KG1 (cell line): ENCODE measurements around the gene UACA.

ENCODE experiments used
- DNase-seq: peaks from one replicate; lab custom pipeline; 2025; lab: John Stamatoyannopoulos, UW

The UACA gene

GRCh38 chr15:70783041-70783440, 19.7 kb upstream of the UACA start:
- no peak for DNase-seq

DNA sequence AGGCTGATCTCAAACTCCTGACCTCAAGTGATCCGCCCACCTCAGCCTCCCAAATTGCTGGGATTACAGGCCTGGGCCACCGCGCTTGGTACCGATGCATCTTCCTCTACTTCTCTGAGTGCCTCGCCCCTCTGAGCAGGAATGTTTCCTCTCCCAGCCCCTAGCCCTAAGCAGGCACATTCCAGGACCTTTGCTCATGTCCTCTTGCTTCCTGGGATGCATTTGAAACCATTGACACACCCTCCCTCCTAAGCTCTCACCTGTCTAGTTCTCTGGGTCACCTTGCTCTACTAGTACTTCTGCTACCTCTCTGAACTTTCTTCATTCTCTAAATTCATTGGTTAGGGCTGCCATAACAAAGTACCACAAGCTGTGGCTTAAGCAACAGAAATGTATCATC, 17.9 kb upstream of the UACA start:
- no peak for DNase-seq

DNA sequence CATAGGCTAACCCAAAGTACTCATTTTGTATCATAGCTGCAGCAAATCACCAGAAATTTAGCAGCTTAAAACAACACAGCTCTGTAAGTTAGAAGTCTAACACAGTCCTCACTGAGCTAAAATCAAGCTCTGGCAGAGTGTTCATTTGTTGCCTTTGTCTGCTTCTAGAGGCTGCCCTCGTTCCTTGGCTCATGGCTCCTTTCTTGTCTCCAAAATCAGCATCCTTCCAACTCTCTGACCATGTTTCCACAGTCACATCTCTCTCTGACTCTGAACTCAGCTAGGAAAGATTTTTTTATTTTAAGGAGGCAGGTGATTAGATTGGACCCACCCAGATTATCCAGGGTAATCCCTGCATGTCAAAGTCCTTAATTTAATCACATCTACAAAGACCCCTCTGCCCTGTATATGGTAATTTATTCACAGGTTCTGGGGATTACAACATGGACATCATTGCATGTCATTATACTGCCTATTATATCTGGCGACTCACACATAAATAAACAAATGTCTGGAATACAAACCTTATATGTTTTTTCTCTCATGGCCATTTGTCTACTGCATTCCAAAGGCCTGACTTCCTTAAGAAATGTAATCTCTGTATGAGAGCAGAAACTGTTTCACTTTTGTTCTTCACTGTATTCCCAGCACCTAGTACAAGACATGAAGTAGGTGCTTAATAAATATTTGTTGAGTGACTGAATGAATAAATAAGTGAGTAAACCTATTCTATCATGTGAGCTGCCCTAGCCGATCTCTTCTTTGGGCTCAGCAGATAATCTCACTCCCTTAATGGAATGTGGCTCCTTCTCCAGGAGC, 15.1 kb upstream of the UACA start:
- no peak for DNase-seq

DNA sequence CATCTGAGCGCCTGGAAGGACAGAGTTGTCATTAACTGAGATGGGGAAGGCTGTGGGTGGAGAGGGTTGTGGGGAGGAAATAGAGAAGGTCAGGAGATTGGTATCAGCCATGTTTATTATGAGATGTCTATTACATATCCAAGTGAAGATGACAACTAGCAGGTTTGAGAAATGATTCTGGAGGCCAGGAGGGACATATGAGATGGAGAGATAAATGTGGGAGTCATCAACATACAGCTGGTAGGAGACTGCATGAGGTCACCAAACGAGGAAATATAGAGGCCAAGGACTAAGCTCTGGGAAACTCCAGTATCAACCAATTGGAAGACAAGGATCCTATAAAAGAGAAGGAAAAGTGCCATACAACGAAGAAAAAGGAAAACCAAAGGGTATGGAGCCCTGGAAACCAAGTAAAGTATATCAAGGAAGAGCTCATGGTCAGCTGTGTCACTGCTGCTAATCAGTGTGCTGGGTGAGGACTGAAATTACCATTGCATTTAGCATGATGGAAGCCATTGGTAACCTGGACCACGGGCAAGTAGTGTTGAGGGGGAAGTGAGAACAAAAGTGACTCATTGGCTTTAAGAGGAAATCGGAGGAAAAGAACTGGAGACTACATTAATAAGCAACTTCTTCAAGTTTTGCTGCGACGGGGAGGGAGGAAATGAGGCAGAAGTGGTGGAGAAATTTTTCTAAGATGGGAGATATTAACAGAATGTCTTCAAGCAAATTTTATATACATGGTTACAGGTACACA, 14.0 kb upstream of the UACA start:
- DNase-seq = no peak

- no peak for DNase-seq
These were observed 11.8 kb upstream of the UACA start for GRCh38 chr15:70775160-70775559.

DNA sequence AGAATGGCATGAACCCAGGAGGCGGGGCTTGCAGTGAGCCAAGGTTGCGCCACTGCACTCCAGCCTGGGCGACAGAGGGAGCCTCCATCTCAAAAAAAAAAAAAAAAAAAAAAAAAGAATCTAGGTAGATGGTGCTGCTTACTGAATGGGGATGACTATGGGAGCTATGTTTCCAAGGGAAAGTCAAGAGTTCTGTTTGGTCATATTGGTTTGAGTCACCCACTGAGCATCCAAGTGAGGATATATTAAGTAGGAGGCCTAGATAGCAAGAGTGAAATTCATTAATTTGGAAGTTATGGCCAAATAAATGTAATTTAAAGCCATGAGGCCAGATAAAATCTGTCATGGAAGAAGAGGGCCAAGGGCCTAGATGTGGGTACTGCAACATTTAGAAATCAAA, 9.0 kb upstream of the UACA start:
- DNase-seq = no peak

DNA sequence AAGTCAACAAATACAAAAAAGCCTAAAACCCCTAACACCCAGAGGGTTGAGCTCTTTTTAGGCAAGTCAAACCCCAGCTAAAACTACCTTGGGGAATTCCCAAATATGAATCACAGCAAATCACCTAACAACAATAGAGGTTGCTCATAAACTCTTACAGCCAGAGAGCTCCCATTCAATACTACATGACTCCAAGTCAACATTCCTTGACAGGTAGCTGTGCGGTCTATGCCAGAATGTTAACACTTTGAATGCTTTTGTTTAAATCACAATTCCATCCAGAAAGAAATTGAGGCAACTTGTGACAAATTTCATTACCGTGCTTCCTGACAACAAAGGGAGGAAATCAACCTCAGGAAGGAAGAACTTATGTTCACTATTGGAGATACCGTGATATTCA, 7.5 kb upstream of the UACA start:
- DNase-seq = no peak

- DNase-seq = no peak
These were observed 5.0 kb upstream of the UACA start for GRCh38 chr15:70768257-70768883.

DNA sequence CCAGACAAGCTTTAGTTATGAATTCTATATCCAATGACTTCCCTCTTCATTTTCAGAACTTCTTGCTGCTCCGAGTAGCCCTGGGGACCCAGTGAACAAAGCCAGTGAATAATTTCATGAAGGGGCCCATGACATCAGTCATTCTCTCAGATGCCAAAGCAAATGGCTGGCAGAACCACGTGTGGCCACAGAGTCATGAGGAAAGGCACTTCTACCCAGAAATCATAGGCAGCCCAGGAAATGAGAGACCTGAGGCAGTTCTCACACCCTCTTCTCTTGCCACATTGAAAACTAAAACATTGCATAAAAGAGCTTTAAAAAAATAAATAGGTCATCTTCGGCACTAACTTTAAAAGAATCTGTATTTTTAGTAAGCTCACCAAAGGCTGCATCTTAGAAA, 4.3 kb upstream of the UACA start:
- DNase-seq = no peak

DNA sequence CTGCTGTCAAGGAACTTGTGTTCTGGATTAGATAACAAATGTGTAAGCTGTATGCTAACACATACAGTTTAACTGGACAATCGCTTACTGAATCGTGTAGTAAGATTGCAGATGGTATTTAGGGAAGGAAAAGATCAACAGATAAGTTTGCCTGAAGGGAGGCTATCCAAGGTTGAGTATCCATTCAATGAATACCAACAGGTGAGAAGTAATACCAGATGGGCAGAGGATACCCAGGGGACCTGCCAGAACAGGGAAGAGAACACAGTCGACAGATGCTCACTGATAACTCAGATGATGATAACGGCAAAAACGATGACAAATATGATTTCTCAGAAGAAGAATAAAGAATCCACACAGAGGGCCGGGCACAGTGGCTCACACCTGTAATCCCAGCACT, 3.2 kb upstream of the UACA start:
- no peak for DNase-seq

DNA sequence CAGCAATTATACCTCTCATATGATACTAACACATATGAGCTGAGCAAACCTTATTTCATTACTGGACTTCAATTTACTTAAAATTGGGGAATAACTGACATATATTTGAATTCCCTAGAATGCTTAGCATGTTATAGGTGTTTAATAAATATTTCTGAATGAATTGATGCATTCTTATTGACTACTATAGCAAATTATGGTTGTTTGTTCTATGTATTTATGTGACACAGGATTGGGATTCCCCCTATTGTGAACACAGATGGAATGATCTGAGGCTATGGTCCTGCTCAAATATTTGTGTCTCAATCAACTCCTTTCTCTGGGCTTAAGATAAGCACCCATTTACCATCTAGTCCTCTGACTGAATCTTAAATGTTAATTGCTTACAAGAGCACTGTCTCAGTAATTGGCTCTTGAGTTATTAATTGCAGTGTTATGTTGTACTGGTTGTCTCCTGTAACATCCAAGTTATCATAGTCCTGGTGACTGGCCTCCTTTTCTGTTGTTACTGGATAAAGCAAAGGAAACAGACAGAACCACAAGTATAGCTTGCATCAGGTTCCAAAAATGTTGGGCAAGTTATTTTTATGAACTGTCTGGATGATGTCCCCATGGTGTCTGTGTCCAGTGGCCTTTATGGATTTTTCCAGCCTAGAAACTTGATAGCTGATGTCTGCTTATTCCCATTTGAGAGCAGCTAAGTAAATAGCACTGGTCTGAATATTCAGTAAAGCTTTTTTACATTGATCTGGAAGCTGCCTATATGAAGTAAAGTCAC, 2.3 kb upstream of the UACA start:
- DNase-seq = no peak

DNA sequence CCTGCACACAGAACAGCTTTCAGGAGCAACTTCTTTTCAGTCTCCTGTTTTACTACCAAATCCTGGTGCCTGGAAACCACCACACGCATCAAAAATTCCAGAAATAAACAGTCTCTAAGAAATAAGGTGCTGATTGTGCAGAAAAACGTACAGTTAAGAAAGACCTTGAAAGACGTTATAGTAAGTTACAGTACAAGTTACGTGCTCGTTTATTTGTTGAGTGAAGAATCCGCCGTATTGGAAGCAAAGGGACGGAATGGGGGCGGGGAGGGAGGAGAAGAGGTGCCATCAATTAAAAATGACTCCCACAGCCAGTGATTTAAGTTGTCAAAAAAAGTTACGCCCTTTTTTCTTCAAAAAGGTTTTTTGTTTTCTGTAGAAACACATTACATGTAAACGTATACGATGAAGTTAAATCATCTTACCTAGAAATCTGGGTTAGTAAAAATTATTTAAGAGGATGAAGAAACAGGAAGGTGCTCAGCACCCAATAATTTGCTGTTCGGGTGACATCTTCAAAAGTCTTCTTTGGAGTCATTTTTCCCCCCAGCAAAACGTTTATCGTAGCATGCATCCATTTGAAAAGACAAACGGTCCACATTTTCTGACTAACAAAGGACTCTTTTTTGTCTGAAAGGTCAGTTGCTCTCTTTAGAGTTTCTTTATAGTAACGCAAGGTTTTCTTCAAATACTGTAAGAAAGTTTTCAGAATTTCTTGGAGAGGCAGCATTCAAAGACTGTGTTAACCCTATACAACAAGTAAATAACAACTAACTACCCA, 782 bp upstream of the UACA start:
- no peak for DNase-seq

GRCh38 chr15:70762469-70763119, 764 bp downstream of the UACA start:
- no peak for DNase-seq

DNA sequence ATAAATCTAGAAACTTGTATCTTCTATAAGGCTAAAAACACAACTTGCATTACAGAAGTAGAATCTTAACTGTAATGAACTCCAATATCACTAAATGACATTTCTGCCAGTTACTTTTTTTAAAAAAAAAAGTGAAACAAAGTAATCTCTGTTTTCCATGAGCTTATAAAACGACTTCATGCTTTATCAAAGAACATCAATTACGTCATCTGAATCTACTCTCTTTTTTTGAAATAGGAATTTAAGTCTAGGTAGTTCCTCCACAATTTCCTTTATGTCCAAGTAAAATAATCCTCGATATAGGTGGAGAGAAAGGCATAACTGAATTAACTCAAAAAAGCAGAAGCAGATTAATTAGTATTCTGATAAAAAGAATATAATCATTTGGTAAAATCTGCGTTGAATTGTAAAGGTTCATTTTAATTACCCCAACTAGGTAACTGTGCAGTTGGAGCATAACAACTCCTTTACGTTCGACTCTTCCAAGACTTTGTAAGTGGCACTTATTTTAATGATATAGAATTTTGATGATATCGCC, 1.4 kb downstream of the UACA start:
- DNase-seq = no peak

DNA sequence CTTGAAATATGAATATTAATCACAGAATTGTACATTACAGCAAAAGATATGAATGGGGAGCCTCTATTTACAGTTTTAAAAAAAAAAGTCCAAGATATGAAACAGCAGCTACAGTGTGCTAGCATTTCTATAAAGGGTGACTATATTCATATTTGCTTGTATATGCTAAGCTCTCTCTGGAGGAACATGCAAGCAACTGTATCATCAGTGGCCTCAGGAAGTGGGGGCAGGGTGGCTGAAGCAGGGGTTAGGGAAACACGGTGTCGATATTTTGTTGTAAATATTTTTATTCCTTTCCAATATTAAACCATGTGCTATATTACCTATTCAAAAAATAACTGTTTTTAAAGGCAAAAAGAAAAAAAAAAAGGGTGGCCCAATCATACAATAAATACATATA, 2.3 kb downstream of the UACA start:
- DNase-seq = no peak

GRCh38 chr15:70758790-70759462, 4.4 kb downstream of the UACA start:
- DNase-seq = no peak

GRCh38 chr15:70757627-70758026, 5.7 kb downstream of the UACA start:
- no peak for DNase-seq

- no peak for DNase-seq
These were observed 8.5 kb downstream of the UACA start for GRCh38 chr15:70754862-70755261.

GRCh38 chr15:70753101-70753829, 10.1 kb downstream of the UACA start:
- DNase-seq = no peak
